GM12878 (cell line): ENCODE data around the gene HIVEP2. TPM values are rescaled to one million over a fixed set of nuclear protein-coding genes. Genes with fewer than 3 reads are reported as not detected.

ENCODE experiments used
- BACH1 ChIP-seq: fragments of 450-650 bp; IDR thresholded peaks from 2 replicates; pipeline ENCODE4 v1.6.1; 2017; ENCODE audit warnings: mild to moderate bottlenecking, borderline replicate concordance
- BRCA1 ChIP-seq: IDR thresholded peaks from 2 replicates; pipeline ENCODE4 v1.6.1; 2011; ENCODE audit warnings: low read depth, low read length, improper control_type of control experiment
- CBX5 ChIP-seq: sonication (generic); IDR thresholded peaks from 2 replicates; pipeline ENCODE4 v1.6.1; 2016; ENCODE audit warnings: low read depth, moderate library complexity, mild to moderate bottlenecking, inconsistent platforms
- CEBPB ChIP-seq, 2 experiments: fragments of 150-350 bp in 1 of 2; IDR thresholded peaks; 2 replicates each; pipeline ENCODE4 v1.6.1; 2012 to 2014; ENCODE audit warnings: low read depth in 2 of 2, low read length in 2 of 2, borderline replicate concordance in 1 of 2, inconsistent platforms in 1 of 2
- ELK1 ChIP-seq: IDR thresholded peaks from 2 replicates; pipeline ENCODE4 v1.6.1; 2012; ENCODE audit warnings: low read depth, low read length, improper control_type of control experiment
- HSF1 ChIP-seq: fragments of 150-350 bp; IDR thresholded peaks from 2 replicates; pipeline ENCODE4 v1.6.1; 2014; ENCODE audit warnings: mild to moderate bottlenecking, low read depth, low read length
- IKZF1 ChIP-seq: fragments of 450-650 bp; conservative IDR thresholded peaks from 2 replicates; pipeline ENCODE4 v1.6.1; 2017; ENCODE audit warnings: antibody characterized with exemption, mild to moderate bottlenecking
- IKZF2 ChIP-seq, 2 experiments: fragments of 450-650 bp; IDR thresholded peaks; 2 replicates each; pipeline ENCODE4 v1.6.1; 2017; ENCODE audit warnings: mild to moderate bottlenecking in 2 of 2, moderate library complexity in 2 of 2
- LARP7 ChIP-seq: fragments of 450-650 bp; IDR thresholded peaks from 2 replicates; pipeline ENCODE4 v1.6.1; 2017; ENCODE audit warnings: mild to moderate bottlenecking
- MTA2 ChIP-seq: fragments of 450-650 bp; IDR thresholded peaks from 2 replicates; pipeline ENCODE4 v1.6.1; 2016; ENCODE audit warnings: low read depth, mild to moderate bottlenecking, moderate library complexity
- MTA3 ChIP-seq: IDR thresholded peaks from 2 replicates; pipeline ENCODE4 v1.6.1; 2012; ENCODE audit warnings: low read length, inconsistent platforms, borderline replicate concordance
- NFIC ChIP-seq: IDR thresholded peaks from 2 replicates; pipeline ENCODE4 v1.6.1; 2012; ENCODE audit warnings: low read depth, mild to moderate bottlenecking, inconsistent platforms, low read length, moderate library complexity
- NFYB ChIP-seq: IDR thresholded peaks from 2 replicates; pipeline ENCODE4 v1.6.1; 2011; ENCODE audit warnings: low read depth, mild to moderate bottlenecking, low read length, improper control_type of control experiment, moderate library complexity; ENCODE audit not compliant: insufficient read depth
- POLR2AphosphoS2 ChIP-seq: IDR thresholded peaks from 2 replicates; pipeline ENCODE4 v1.6.1; 2011; ENCODE audit warnings: low read depth, mild to moderate bottlenecking, low read length, improper control_type of control experiment, moderate library complexity
- POLR2AphosphoS5 ChIP-seq: IDR thresholded peaks from 2 replicates; pipeline ENCODE4 v1.6.1; 2011; ENCODE audit warnings: mild to moderate bottlenecking, low read length, inconsistent platforms
- RAD21 ChIP-seq: IDR thresholded peaks from 2 replicates; pipeline ENCODE4 v1.6.1; 2011; ENCODE audit warnings: mild to moderate bottlenecking, low read depth, low read length, moderate library complexity; ENCODE audit not compliant: insufficient read depth
- ZBED1 ChIP-seq: IDR thresholded peaks from 2 replicates; pipeline ENCODE4 v1.6.1; 2016; ENCODE audit warnings: borderline replicate concordance
- ZBTB4 ChIP-seq: fragments of 450-650 bp; formaldehyde crosslinking; IDR thresholded peaks from 2 replicates; pipeline ENCODE4 v1.4.0; 2022; ENCODE audit warnings: mild to moderate bottlenecking, moderate library complexity
- ZNF384 ChIP-seq: IDR thresholded peaks from 2 replicates; pipeline ENCODE4 v1.6.1; 2012; ENCODE audit warnings: low read depth, mild to moderate bottlenecking, low read length, improper control_type of control experiment, borderline replicate concordance
- ZNF592 ChIP-seq: fragments of 450-650 bp; IDR thresholded peaks from 2 replicates; pipeline ENCODE4 v1.6.1; 2017; ENCODE audit warnings: mild to moderate bottlenecking, moderate library complexity
- polyA plus RNA-seq, 11 experiments: library from polyadenylated mRNA; depleted of rRNA in 4 of 11; unstranded in 6 of 11; stranded (reverse) in 5 of 11; fragments of >200 nt; fragmentation: Nextera tagmentation in 4 of 11; fragmentation: Illumina TruSeq in 1 of 11; extraction: Ambion mirVana in 4 of 11; extraction: Trizol in 1 of 11; gene quantifications; 1 replicate in 1 of 11; 2 replicates in 10 of 11; pipeline versions ENCODE4 v1.2.1 to v1.2.3, GENCODE V29; 2011 to 2016; ENCODE audit warnings: inconsistent platforms in 2 of 11, missing spikeins in 2 of 11, low read depth in 1 of 11
- total RNA-seq, 4 experiments: library from RNA; depleted of rRNA in 3 of 4; stranded (reverse); fragments of >200 nt in 3 of 4; fragmentation: Illumina TruSeq in 1 of 4; extraction: Trizol in 1 of 4; gene quantifications; 2 replicates each; pipeline versions ENCODE4 v1.2.1 to v1.2.3, GENCODE V29; 2013 to 2021

HIVEP2 gene
- total and polyA plus RNA-seq, 10 of the 15 experiments (the other 5 are each of a cell fraction or from before 2014, with no cell fraction given) = 1.2 to 15.7 (median 10.2) TPM

GRCh38 chr6:142850679-142851423, 94.1 kb downstream of the HIVEP2 start (continued):
- TF ChIP-seq BRCA1 (no peak), ELK1 (no peak), HSF1 (no peak), NFIC (peak; percentile 88), ZNF592 (no peak), MTA3 (peak; percentile 81; the same call in 1 of the 2 replicates), BACH1 (no peak), POLR2AphosphoS2 (no peak), IKZF2 (IDR thresholded peaks at IDR 0.05) (peak; percentile 84 to 86), CBX5 (0 out of 2 replicates have a peak, but pooled peaks have one; percentile 30), RAD21 (peak; percentile 46), POLR2AphosphoS5 (peak; percentile 68), CEBPB (IDR thresholded peaks at IDR 0.05; ENCODE audit: borderline replicate concordance in 1 of 2, low read depth in 2 of 2, low read length in 2 of 2) (0 out of 4 replicates have a peak, but pooled peaks of 1 of the 2 experiments have one; percentile 8), ZBED1 (0 out of 2 replicates have a peak, but pooled peaks have one; percentile 52), ZBTB4 (CRISPR knock-in tag) (no peak), MTA2 (peak; percentile 57; the same call in 1 of the 2 replicates), IKZF1 (peak; percentile 61), NFYB (no peak), ZNF384 (no peak), LARP7 (no peak)
